GM21717 (cell line): ENCODE data around the gene MAMLD1.

ENCODE experiments used
- ATAC-seq: cut with Tn5 transposase; IDR thresholded peaks from one replicate; pipeline ENCODE4 v1.9.1; 2021; ENCODE audit warnings: mild to moderate bottlenecking, moderate library complexity; ENCODE audit not compliant: unreplicated experiment

Gene MAMLD1

GRCh38 chrX:150558424-150558823, 195.3 kb downstream of the MAMLD1 start:
- ATAC-seq: no peak
